OCI-LY1 (cell line): ENCODE data around the gene HPS6.
"Not testable (repeated sequence)": the region's sequence is repeated elsewhere in the genome, so short reads cannot be mapped to it uniquely, and the experiment has no call there.

ENCODE experiments used
- H2AFZ ChIP-seq: fragments of 200-600 bp; sonication (generic), shearing (Covaris generic); 2 replicates; pipeline ENCODE4 v1.6.0; 2014; ENCODE audit warnings: antibody characterized with exemption, mild to moderate bottlenecking, low read length
- H3F3A ChIP-seq: fragments of 200-600 bp; sonication (generic), shearing (Covaris generic); 2 replicates; pipeline ENCODE4 v1.6.0; 2014; ENCODE audit warnings: mild to moderate bottlenecking, antibody characterized with exemption, low read length, moderate library complexity; ENCODE audit not compliant: insufficient read depth
- H3K27ac ChIP-seq: fragments of 200-600 bp; sonication (generic); 2 replicates; pipeline ENCODE4 v1.5.1; 2014; ENCODE audit warnings: low read length, mixed run types, mild to moderate bottlenecking, low read depth; ENCODE audit not compliant: poor library complexity, severe bottlenecking
- H3K27me3 ChIP-seq: fragments of 200-600 bp; sonication (generic); 2 replicates; pipeline ENCODE4 v1.6.0; 2014; ENCODE audit warnings: antibody characterized with exemption, mild to moderate bottlenecking, low read length, moderate library complexity; ENCODE audit not compliant: insufficient read depth
- H3K36me3 ChIP-seq: fragments of 200-600 bp; sonication (generic); 2 replicates; pipeline ENCODE4 v1.6.1; 2014; ENCODE audit warnings: mild to moderate bottlenecking, antibody characterized with exemption, low read length, moderate library complexity, mixed read lengths; ENCODE audit not compliant: insufficient read depth
- H3K4me1 ChIP-seq: fragments of 200-600 bp; sonication (generic); 2 replicates; pipeline ENCODE4 v1.5.1; 2014; ENCODE audit warnings: mild to moderate bottlenecking, low read length, moderate library complexity; ENCODE audit not compliant: insufficient read depth, severe bottlenecking
- H3K4me2 ChIP-seq: fragments of 200-600 bp; sonication (generic), shearing (Covaris generic); 2 replicates; pipeline ENCODE4 v1.6.1; 2014; ENCODE audit warnings: low read length
- H3K4me3 ChIP-seq: fragments of 200-600 bp; sonication (generic); 2 replicates; pipeline ENCODE4 v1.5.1; 2014; ENCODE audit warnings: low read length, low read depth, mild to moderate bottlenecking, mixed read lengths; ENCODE audit not compliant: poor library complexity, severe bottlenecking
- H3K79me2 ChIP-seq: fragments of 200-600 bp; shearing (Covaris generic); 2 replicates; pipeline ENCODE4 v1.6.1; 2016; ENCODE audit warnings: mixed run types, low read length, mixed read lengths; ENCODE audit not compliant: insufficient read depth
- H3K9ac ChIP-seq: fragments of 200-600 bp; sonication (generic), shearing (Covaris generic); 2 replicates; pipeline ENCODE4 v1.6.1; 2014; ENCODE audit warnings: mild to moderate bottlenecking, low read length, mixed read lengths
- H3K9me2 ChIP-seq: fragments of 200-600 bp; sonication (generic), shearing (Covaris generic); 2 replicates; pipeline ENCODE4 v1.6.1; 2014; ENCODE audit warnings: low read depth, mild to moderate bottlenecking, low read length, mixed read lengths
- H3K9me3 ChIP-seq: fragments of 200-600 bp; shearing (Covaris generic); 2 replicates; pipeline ENCODE4 v1.6.1; 2014; ENCODE audit warnings: low read length, mixed read lengths
- H4K20me1 ChIP-seq: fragments of 200-600 bp; sonication (generic), shearing (Covaris generic); 2 replicates; pipeline ENCODE4 v1.6.0; 2016; ENCODE audit warnings: mild to moderate bottlenecking, low read length; ENCODE audit not compliant: insufficient read depth
- CTCF ChIP-seq: fragments of 200-600 bp; sonication (generic), shearing (Covaris generic); IDR thresholded peaks from 2 replicates; pipeline ENCODE4 v1.5.1; 2017; ENCODE audit warnings: mild to moderate bottlenecking, antibody characterized with exemption, low read length, moderate library complexity, mixed read lengths
- EZH2 ChIP-seq: fragments of 200-600 bp; sonication (generic), shearing (Covaris generic); IDR thresholded peaks from 2 replicates; pipeline ENCODE4 v1.8.0; 2017; ENCODE audit warnings: borderline replicate concordance, mixed run types, mild to moderate bottlenecking, antibody characterized with exemption, low read length, moderate library complexity, mixed read lengths

The HPS6 gene

GRCh38 chr10:102033787-102034186 is 31.4 kb upstream of the HPS6 start:
- Histone ChIP-seq H3K27me3 (no peaks in the 10 kb centered on the region), H3F3A (no peaks in the 10 kb centered on the region)

GRCh38 chr10:102035807-102036206 is 29.3 kb upstream of the HPS6 start:
- H3K36me3 ChIP-seq, H3K27ac ChIP-seq, H2AFZ ChIP-seq, H3K4me3 ChIP-seq, H3F3A ChIP-seq, H3K27me3 ChIP-seq, H3K9me2 ChIP-seq, H4K20me1 ChIP-seq, H3K4me1 ChIP-seq, H3K4me2 ChIP-seq, H3K9ac ChIP-seq, H3K79me2 ChIP-seq, H3K9me3 ChIP-seq: not testable (repeated sequence)

More at GRCh38 chr10:102033787-102034186, 31.4 kb upstream of the HPS6 start:
- H3K36me3 ChIP-seq: peaks cover 14% of the 10 kb centered on the region
- no peaks in the 10 kb centered on the region for H4K20me1 ChIP-seq
- no peaks in the 10 kb centered on the region for H3K4me1 ChIP-seq
- H3K4me3 ChIP-seq: no peak overlapping the region
- H3K4me2 ChIP-seq: no peak overlapping the region
- TF ChIP-seq EZH2 (no peak), CTCF (no peak)
- H3K9me2 ChIP-seq: no peaks in the 10 kb centered on the region
- no peaks in the 10 kb centered on the region for H3K9me3 ChIP-seq
- H3K9ac ChIP-seq: no peak overlapping the region
- H3K79me2 ChIP-seq: no peaks in the 10 kb centered on the region
- H2AFZ ChIP-seq: no peak overlapping the region
- no peak overlapping the region for H3K27ac ChIP-seq

GRCh38 chr10:102038410-102038809 is 26.7 kb upstream of the HPS6 start:
- Histone ChIP-seq H3K9me3 (no peaks in the 10 kb centered on the region), H2AFZ (no peak overlapping the region), H3K36me3 (no peaks in the 10 kb centered on the region; the same call in 1 of the 2 replicates), H3K79me2 (0 out of 2 replicates have a peak, but pooled peaks cover 4% of the 10 kb centered on the region), H3K4me3 (no peak overlapping the region), H4K20me1 (no peaks in the 10 kb centered on the region), H3K4me1 (no peaks in the 10 kb centered on the region), H3K27ac (no peak overlapping the region), H3K4me2 (no peak overlapping the region), H3K27me3 (no peaks in the 10 kb centered on the region), H3F3A (no peaks in the 10 kb centered on the region), H3K9me2 (no peaks in the 10 kb centered on the region), H3K9ac (no peak overlapping the region)
- TF ChIP-seq CTCF: no peak
- no peak for TF ChIP-seq EZH2

- H3K9me2 ChIP-seq: no peaks in the 10 kb centered on the region
- no peak overlapping the region for H3K27ac ChIP-seq
- peaks cover 9% of the 10 kb centered on the region; the same call in 1 of the 2 replicates for H3K79me2 ChIP-seq
- H3K36me3 ChIP-seq: no peaks in the 10 kb centered on the region; the same call in 1 of the 2 replicates
- H3K9ac ChIP-seq: no peak overlapping the region
- TF ChIP-seq CTCF (no peak), EZH2 (no peak)
- H3K27me3 ChIP-seq: no peaks in the 10 kb centered on the region
- no peaks in the 10 kb centered on the region for H3K9me3 ChIP-seq
- H3K4me3 ChIP-seq: no peak overlapping the region
- no peaks in the 10 kb centered on the region for H3K4me1 ChIP-seq
- no peak overlapping the region for H2AFZ ChIP-seq
- no peaks in the 10 kb centered on the region for H3F3A ChIP-seq
- no peak overlapping the region for H3K4me2 ChIP-seq
- H4K20me1 ChIP-seq: no peaks in the 10 kb centered on the region
These were observed 24.7 kb upstream of the HPS6 start for GRCh38 chr10:102040305-102041050.
